Stomach (tissue), 9 donors: Measurements from ENCODE around the gene DES. TPM values are rescaled to one million over a fixed set of nuclear protein-coding genes. Genes with fewer than 3 reads are reported as not detected.
A peak's percentile ranks its signal among the peaks of the same experiment; 100 is the strongest.

Experiments used
- DNase-seq, 2 donors: peaks; one replicate each; pipeline versions ENCODE4 v3.0.0 to v3.0.0-alpha.2; 2013 to 2019
- H3K27ac ChIP-seq, 5 donors: fragments of 200-600 bp in 4 of 5; sonication (generic) in 4 of 5; one replicate each; pipeline ENCODE4 v1.5.1; 2013 to 2019; ENCODE audit warnings: mild to moderate bottlenecking in 1 of 5, moderate library complexity in 1 of 5
- H3K27me3 ChIP-seq, 3 donors: fragments of 200-600 bp; sonication (generic); one replicate each; pipeline ENCODE4 v1.5.1; 2017 to 2019; ENCODE audit warnings: mixed run types in 1 of 3
- H3K36me3 ChIP-seq, 4 donors: fragments of 200-600 bp; sonication (generic); 1 replicate in 3 of 4; 2 replicates in 1 of 4; pipeline ENCODE4 v1.5.1; 2016 to 2019
- H3K4me1 ChIP-seq, 4 donors: fragments of 200-600 bp; sonication (generic); one replicate each; pipeline ENCODE4 v1.5.1; 2016 to 2019
- H3K4me3 ChIP-seq, 4 donors: fragments of 200-600 bp; sonication (generic) in 3 of 4; one replicate each; pipeline ENCODE4 v1.5.1; 2016 to 2019; ENCODE audit warnings: mild to moderate bottlenecking in 1 of 4
- H3K9me3 ChIP-seq, 4 donors: fragments of 200-600 bp; sonication (generic); one replicate each; pipeline ENCODE4 v1.5.1; 2016 to 2019
- CTCF ChIP-seq, 7 experiments: fragments of 450-650 bp in 4 of 7; fragments of 200-600 bp in 3 of 7; sonication (generic) in 3 of 7; IDR thresholded peaks; one replicate each; pipeline ENCODE4 v1.5.1; 2016 to 2019; ENCODE audit warnings: antibody characterized with exemption in 7 of 7, control low read depth in 2 of 7, mild to moderate bottlenecking in 1 of 7
- EP300 ChIP-seq: sonication (generic); formaldehyde crosslinking; IDR thresholded peaks from one replicate; pipeline ENCODE4 v1.6.1; 2017; ENCODE audit warnings: antibody characterized with exemption
- POLR2A ChIP-seq, 4 donors: fragments of 450-650 bp; IDR thresholded peaks; one replicate each; pipeline ENCODE4 v1.6.1; 2016; ENCODE audit warnings: antibody characterized with exemption in 4 of 4, control low read depth in 2 of 4, mild to moderate bottlenecking in 1 of 4, moderate library complexity in 1 of 4
- POLR2AphosphoS5 ChIP-seq, 3 donors: sonication (generic); formaldehyde crosslinking; IDR thresholded peaks; one replicate each; pipeline ENCODE4 v1.6.1; 2016; ENCODE audit warnings: antibody characterized with exemption in 3 of 3
- WGBS, 5 donors: extraction: QIAGEN DNeasy Blood & Tissue Kit in 3 of 5; methylation state at CpG; one replicate each; pipeline versions ENCODE4 v1.1.5 to v1.1.7; 2013 to 2018; 5-methylcytosine and 5-hydroxymethylcytosine counted together
- intact Hi-C: fragments of 100-400 bp; cut with DNase I; formaldehyde crosslinking; loops from one replicate; pipeline ENCODE4 v1.15.1; 2023; ENCODE audit warnings: low total_unique reads
- polyA plus RNA-seq, 3 donors: library from polyadenylated mRNA; stranded (reverse); fragments of 200-250 nt; gene quantifications; one replicate each; pipeline ENCODE4 v1.2.3, GENCODE V29; 2013
- total RNA-seq, 5 donors: library from RNA; depleted of rRNA; stranded (reverse); fragments of >200 nt; gene quantifications; one replicate each; pipeline versions ENCODE4 v1.1.0 to v1.2.3, GENCODE V29; 2014 to 2016
- donor health status: healthy with polysubstance abuse.
- donor health status: Bipolar disorder and iron deficiency.
- donor health status: healthy.

DES gene
- total and polyA plus RNA-seq, 8 donors = 122 to 5,539 (median 1,138) TPM

GRCh38 chr2:219408204-219408603 lies 10.0 kb upstream of the DES start:
- 64 to 78% (median 73%) methylated on average over 5 of the region's 5 CpGs for WGBS, 5 donors
- Histone ChIP-seq H3K4me3 (no peak overlapping the region), H3K27me3 (peaks cover 0 to 37% (median 0%) of the 10 kb centered on the region in 3 donors), H3K9me3 (peaks cover 0 to 9% (median 4%) of the 10 kb centered on the region in 4 donors), H3K27ac (peak overlapping the region in 4 of 5 donors; percentile 73 to 93 (median 79)), H3K36me3 (no peaks in the 10 kb centered on the region), H3K4me1 (peaks cover 0 to 29% (median 10%) of the 10 kb centered on the region in 4 donors)
- no peak for DNase-seq
- TF ChIP-seq CTCF (IDR thresholded peaks at IDR 0.05) = no peak
- no peak for TF ChIP-seq EP300
- no peak for TF ChIP-seq POLR2AphosphoS5 (IDR thresholded peaks at IDR 0.05)
- TF ChIP-seq POLR2A (IDR thresholded peaks at IDR 0.05) = no peak
- intact Hi-C loops = loop anchor here (10.0 kb wide), 1 partner anchor 127 kb away; no protein-coding TSS in a partner anchor

DNA sequence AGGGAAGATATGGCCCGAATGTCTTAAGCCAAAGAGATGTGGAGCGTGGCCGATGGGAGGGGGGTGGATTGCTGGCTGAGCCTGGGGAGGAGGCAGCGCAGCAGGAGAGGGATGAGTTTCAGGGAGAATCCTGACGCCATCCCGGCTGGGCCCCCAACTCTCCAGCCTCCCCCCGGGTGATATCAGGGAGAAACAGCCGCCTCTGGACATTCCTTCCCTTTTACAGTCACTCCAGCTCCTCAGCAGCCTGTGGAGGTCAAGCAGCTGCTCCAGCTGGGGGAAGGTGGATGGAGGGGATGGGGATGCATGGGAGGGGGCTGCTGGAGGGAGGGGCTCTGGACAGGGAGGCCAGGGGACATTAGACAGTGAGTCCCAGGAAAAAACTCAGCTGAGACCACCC lies 9.5 kb upstream of the DES start:
- 48 to 69% (median 59%) methylated on average over 8 of the region's 8 CpGs for WGBS, 5 donors
- DNase-seq = peak in 1 of 2 donors; percentile 87
- H3K4me1 ChIP-seq = peaks cover 0 to 27% (median 8%) of the 10 kb centered on the region in 4 donors
- peaks cover 0 to 37% (median 0%) of the 10 kb centered on the region in 3 donors for H3K27me3 ChIP-seq
- no peak overlapping the region for H3K4me3 ChIP-seq
- TF ChIP-seq POLR2AphosphoS5 (IDR thresholded peaks at IDR 0.05) (peak; percentile 17 to 59 (median 36)), CTCF (IDR thresholded peaks at IDR 0.05) (no peak), EP300 (peak; percentile 37), POLR2A (IDR thresholded peaks at IDR 0.05) (no peak)
- intact Hi-C loops = loop anchor here (10.0 kb wide), 1 partner anchor 126 kb away; no protein-coding TSS in a partner anchor
- no peaks in the 10 kb centered on the region for H3K36me3 ChIP-seq
- H3K9me3 ChIP-seq = peaks cover 0 to 9% (median 4%) of the 10 kb centered on the region in 4 donors
- peak overlapping the region in 4 of 5 donors; percentile 73 to 93 (median 79) for H3K27ac ChIP-seq

GRCh38 chr2:219409619-219410018 lies 8.6 kb upstream of the DES start:
- intact Hi-C loops = loop anchor here (10.0 kb wide), 1 partner anchor 125 kb away; no protein-coding TSS in a partner anchor

DNA sequence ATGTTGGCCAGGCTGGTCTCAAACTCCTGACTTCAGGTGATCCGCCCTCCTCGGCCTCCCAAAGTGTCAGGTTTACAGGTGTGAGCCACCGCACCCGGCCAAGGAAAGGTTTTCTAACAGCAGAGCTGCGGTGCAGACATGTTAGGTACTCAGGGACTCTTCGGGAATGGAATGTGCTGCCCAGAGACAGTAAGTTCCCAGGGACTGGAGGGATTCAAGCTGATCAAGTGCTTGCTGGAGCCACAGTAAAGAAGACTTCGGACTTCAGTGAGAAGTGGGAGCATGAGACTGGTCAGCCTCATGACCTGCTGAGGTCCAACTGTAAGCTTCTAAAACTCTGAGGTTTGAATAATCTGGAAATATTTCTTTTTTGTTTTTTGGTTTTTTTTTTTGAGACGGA lies 7.8 kb upstream of the DES start:
- no peaks in the 10 kb centered on the region for H3K36me3 ChIP-seq
- peaks cover 0 to 9% (median 4%) of the 10 kb centered on the region in 4 donors for H3K9me3 ChIP-seq
- intact Hi-C loops = no loop called here
- TF ChIP-seq POLR2A (IDR thresholded peaks at IDR 0.05) (no peak), EP300 (no peak), CTCF (IDR thresholded peaks at IDR 0.05) (no peak), POLR2AphosphoS5 (IDR thresholded peaks at IDR 0.05) (no peak)
- peaks cover 0 to 29% (median 0%) of the 10 kb centered on the region in 3 donors for H3K27me3 ChIP-seq
- 76 to 92% (median 90%) methylated on average over 7 to 8 of the region's 8 CpGs for WGBS, 5 donors
- peak overlapping the region in 4 of 5 donors; percentile 73 to 93 (median 79) for H3K27ac ChIP-seq
- H3K4me1 ChIP-seq = peaks cover 0 to 14% (median 3%) of the 10 kb centered on the region in 4 donors
- H3K4me3 ChIP-seq = no peak overlapping the region
- DNase-seq = no peak

More at GRCh38 chr2:219409619-219410018, 8.6 kb upstream of the DES start:
- 85 to 91% (median 91%) methylated on average over 5 of the region's 5 CpGs for WGBS, 5 donors
- H3K4me1 ChIP-seq = peaks cover 0 to 17% (median 3%) of the 10 kb centered on the region in 4 donors
- H3K36me3 ChIP-seq = no peaks in the 10 kb centered on the region
- TF ChIP-seq POLR2A (IDR thresholded peaks at IDR 0.05) (no peak), CTCF (IDR thresholded peaks at IDR 0.05) (no peak), EP300 (no peak), POLR2AphosphoS5 (IDR thresholded peaks at IDR 0.05) (no peak)
- peaks cover 0 to 35% (median 0%) of the 10 kb centered on the region in 3 donors for H3K27me3 ChIP-seq
- H3K9me3 ChIP-seq = peaks cover 0 to 9% (median 4%) of the 10 kb centered on the region in 4 donors
- peak overlapping the region in 4 of 5 donors; percentile 73 to 93 (median 79) for H3K27ac ChIP-seq
- H3K4me3 ChIP-seq = no peak overlapping the region
- no peak for DNase-seq
